ENCODE data around the gene AFG1L.
"Not testable (repeated sequence)": the region's sequence is repeated elsewhere in the genome, so short reads cannot be mapped to it uniquely, and the experiment has no call there.

AFG1L gene

GRCh38 chr6:108294727-108295625 is at the start of gene AFG1L:
AFG1L (plus strand) TSS chr6:108295054; CDS start chr6:108295080, 26 bp downstream.
- peak; percentile 83 for DNase-seq (ENCODE audit: low spot score)

- DNase-seq (ENCODE audit: low spot score), result not testable (repeated sequence)
These were observed 49.8 kb upstream of the AFG1L start for GRCh38 chr6:108245095-108245494.

GRCh38 chr6:108247965-108248536 is 46.8 kb upstream of the AFG1L start:
- no peak for DNase-seq (ENCODE audit: low spot score)

GRCh38 chr6:108250240-108250866 is 44.5 kb upstream of the AFG1L start:
- no peak for DNase-seq (ENCODE audit: low spot score)

GRCh38 chr6:108251252-108251651 is 43.6 kb upstream of the AFG1L start:
- DNase-seq (ENCODE audit: low spot score), result no peak

- DNase-seq (ENCODE audit: low spot score), result no peak
These were observed 42.8 kb upstream of the AFG1L start for GRCh38 chr6:108252055-108252454.

GRCh38 chr6:108253241-108253640 is 41.6 kb upstream of the AFG1L start:
- DNase-seq (ENCODE audit: low spot score), result no peak

- no peak for DNase-seq (ENCODE audit: low spot score)
These were observed 40.1 kb upstream of the AFG1L start for GRCh38 chr6:108254433-108255410.

- peak; percentile 40 for DNase-seq (ENCODE audit: low spot score)
These were observed 34.6 kb upstream of the AFG1L start for GRCh38 chr6:108260126-108260808.

GRCh38 chr6:108260809-108261569 is 33.9 kb upstream of the AFG1L start, which contains the start of gene SNX3:
SNX3 (minus strand) TSS chr6:108261040; CDS start chr6:108260921, 119 bp downstream.
- DNase-seq (ENCODE audit: low spot score), result peak; percentile 93

- DNase-seq (ENCODE audit: low spot score), result no peak
These were observed 31.5 kb upstream of the AFG1L start for GRCh38 chr6:108263371-108263770.

GRCh38 chr6:108268845-108269244 is 26.0 kb upstream of the AFG1L start:
- DNase-seq (ENCODE audit: low spot score), result no peak

GRCh38 chr6:108269955-108270354 is 24.9 kb upstream of the AFG1L start:
- DNase-seq (ENCODE audit: low spot score), result not testable (repeated sequence)

GRCh38 chr6:108274546-108274945 is 20.3 kb upstream of the AFG1L start:
- DNase-seq (ENCODE audit: low spot score), result no peak

- DNase-seq (ENCODE audit: low spot score), result no peak
These were observed 18.9 kb upstream of the AFG1L start for GRCh38 chr6:108275976-108276375.

GRCh38 chr6:108277295-108277694 is 17.6 kb upstream of the AFG1L start:
- DNase-seq (ENCODE audit: low spot score), result no peak

GRCh38 chr6:108277831-108278230 is 17.0 kb upstream of the AFG1L start:
- no peak for DNase-seq (ENCODE audit: low spot score)

- DNase-seq (ENCODE audit: low spot score), result no peak
These were observed 9.5 kb upstream of the AFG1L start for GRCh38 chr6:108285381-108285780.

- DNase-seq (ENCODE audit: low spot score), result no peak
These were observed 8.5 kb upstream of the AFG1L start for GRCh38 chr6:108286366-108286765.

GRCh38 chr6:108287373-108287772 is 7.5 kb upstream of the AFG1L start:
- DNase-seq (ENCODE audit: low spot score), result no peak

Measured in SW480 (cell line).